Stomach (tissue), 9 donors: Measurements from ENCODE around the gene NAT9. TPM values are rescaled to one million over a fixed set of nuclear protein-coding genes. Genes with fewer than 3 reads are reported as not detected.

Experiments used
- DNase-seq, 2 donors: peaks; one replicate each; pipeline versions ENCODE4 v3.0.0 to v3.0.0-alpha.2; 2013 to 2019
- H3K27ac ChIP-seq, 5 donors: fragments of 200-600 bp in 4 of 5; sonication (generic) in 4 of 5; one replicate each; pipeline ENCODE4 v1.5.1; 2013 to 2019; ENCODE audit warnings: mild to moderate bottlenecking in 1 of 5, moderate library complexity in 1 of 5
- H3K27me3 ChIP-seq, 3 donors: fragments of 200-600 bp; sonication (generic); one replicate each; pipeline ENCODE4 v1.5.1; 2017 to 2019; ENCODE audit warnings: mixed run types in 1 of 3
- H3K36me3 ChIP-seq, 4 donors: fragments of 200-600 bp; sonication (generic); 1 replicate in 3 of 4; 2 replicates in 1 of 4; pipeline ENCODE4 v1.5.1; 2016 to 2019
- H3K4me1 ChIP-seq, 4 donors: fragments of 200-600 bp; sonication (generic); one replicate each; pipeline ENCODE4 v1.5.1; 2016 to 2019
- H3K4me3 ChIP-seq, 4 donors: fragments of 200-600 bp; sonication (generic) in 3 of 4; one replicate each; pipeline ENCODE4 v1.5.1; 2016 to 2019; ENCODE audit warnings: mild to moderate bottlenecking in 1 of 4
- H3K9me3 ChIP-seq, 4 donors: fragments of 200-600 bp; sonication (generic); one replicate each; pipeline ENCODE4 v1.5.1; 2016 to 2019
- EP300 ChIP-seq: sonication (generic); formaldehyde crosslinking; IDR thresholded peaks from one replicate; pipeline ENCODE4 v1.6.1; 2017; ENCODE audit warnings: antibody characterized with exemption
- POLR2A ChIP-seq, 4 donors: fragments of 450-650 bp; IDR thresholded peaks; one replicate each; pipeline ENCODE4 v1.6.1; 2016; ENCODE audit warnings: antibody characterized with exemption in 4 of 4, control low read depth in 2 of 4, mild to moderate bottlenecking in 1 of 4, moderate library complexity in 1 of 4
- POLR2AphosphoS5 ChIP-seq, 3 donors: sonication (generic); formaldehyde crosslinking; IDR thresholded peaks; one replicate each; pipeline ENCODE4 v1.6.1; 2016; ENCODE audit warnings: antibody characterized with exemption in 3 of 3
- WGBS, 5 donors: extraction: QIAGEN DNeasy Blood & Tissue Kit in 3 of 5; methylation state at CpG; one replicate each; pipeline versions ENCODE4 v1.1.5 to v1.1.7; 2013 to 2018; 5-methylcytosine and 5-hydroxymethylcytosine counted together
- intact Hi-C: fragments of 100-400 bp; cut with DNase I; formaldehyde crosslinking; loops from one replicate; pipeline ENCODE4 v1.15.1; 2023; ENCODE audit warnings: low total_unique reads
- polyA plus RNA-seq, 3 donors: library from polyadenylated mRNA; stranded (reverse); fragments of 200-250 nt; gene quantifications; one replicate each; pipeline ENCODE4 v1.2.3, GENCODE V29; 2013
- total RNA-seq, 5 donors: library from RNA; depleted of rRNA; stranded (reverse); fragments of >200 nt; gene quantifications; one replicate each; pipeline versions ENCODE4 v1.1.0 to v1.2.3, GENCODE V29; 2014 to 2016
- TF ChIP-seq, protein P1 (sequence below), 7 experiments: fragments of 450-650 bp in 4 of 7; fragments of 200-600 bp in 3 of 7; sonication (generic) in 3 of 7; IDR thresholded peaks; one replicate each; pipeline ENCODE4 v1.5.1; 2016 to 2019; ENCODE audit warnings: antibody characterized with exemption in 7 of 7, control low read depth in 2 of 7, mild to moderate bottlenecking in 1 of 7
- donor health status: healthy with polysubstance abuse.
- donor health status: Bipolar disorder and iron deficiency.
- donor health status: healthy.

The NAT9 gene
- total and polyA plus RNA-seq, 8 donors, result 14.5 to 33.5 (median 21.9) TPM

DNA sequence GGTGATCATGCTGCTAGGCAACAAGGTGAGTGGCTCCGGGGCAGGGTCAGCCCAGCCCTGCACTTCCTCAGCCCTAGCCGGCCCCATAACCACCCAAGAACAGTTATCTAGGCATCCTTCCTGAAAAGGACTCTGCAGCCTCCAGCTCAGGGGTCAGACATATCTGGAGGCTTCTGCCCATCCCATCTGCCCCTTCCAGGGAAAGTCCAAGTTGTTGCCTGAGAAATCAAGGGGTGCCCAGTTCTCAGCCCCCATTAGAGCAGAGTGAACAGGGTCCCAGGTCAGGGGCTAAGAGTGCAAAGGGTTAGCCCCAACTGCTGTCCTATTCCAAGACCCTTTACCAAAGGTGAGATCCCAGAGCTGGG lies 31.8 kb downstream of the NAT9 start:
- TF ChIP-seq POLR2A (IDR thresholded peaks at IDR 0.05) (no peak), EP300 (no peak), POLR2AphosphoS5 (IDR thresholded peaks at IDR 0.05) (no peak)
- TF ChIP-seq, protein P1, sequence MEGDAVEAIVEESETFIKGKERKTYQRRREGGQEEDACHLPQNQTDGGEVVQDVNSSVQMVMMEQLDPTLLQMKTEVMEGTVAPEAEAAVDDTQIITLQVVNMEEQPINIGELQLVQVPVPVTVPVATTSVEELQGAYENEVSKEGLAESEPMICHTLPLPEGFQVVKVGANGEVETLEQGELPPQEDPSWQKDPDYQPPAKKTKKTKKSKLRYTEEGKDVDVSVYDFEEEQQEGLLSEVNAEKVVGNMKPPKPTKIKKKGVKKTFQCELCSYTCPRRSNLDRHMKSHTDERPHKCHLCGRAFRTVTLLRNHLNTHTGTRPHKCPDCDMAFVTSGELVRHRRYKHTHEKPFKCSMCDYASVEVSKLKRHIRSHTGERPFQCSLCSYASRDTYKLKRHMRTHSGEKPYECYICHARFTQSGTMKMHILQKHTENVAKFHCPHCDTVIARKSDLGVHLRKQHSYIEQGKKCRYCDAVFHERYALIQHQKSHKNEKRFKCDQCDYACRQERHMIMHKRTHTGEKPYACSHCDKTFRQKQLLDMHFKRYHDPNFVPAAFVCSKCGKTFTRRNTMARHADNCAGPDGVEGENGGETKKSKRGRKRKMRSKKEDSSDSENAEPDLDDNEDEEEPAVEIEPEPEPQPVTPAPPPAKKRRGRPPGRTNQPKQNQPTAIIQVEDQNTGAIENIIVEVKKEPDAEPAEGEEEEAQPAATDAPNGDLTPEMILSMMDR (IDR thresholded peaks at IDR 0.05), result no peak

DNA sequence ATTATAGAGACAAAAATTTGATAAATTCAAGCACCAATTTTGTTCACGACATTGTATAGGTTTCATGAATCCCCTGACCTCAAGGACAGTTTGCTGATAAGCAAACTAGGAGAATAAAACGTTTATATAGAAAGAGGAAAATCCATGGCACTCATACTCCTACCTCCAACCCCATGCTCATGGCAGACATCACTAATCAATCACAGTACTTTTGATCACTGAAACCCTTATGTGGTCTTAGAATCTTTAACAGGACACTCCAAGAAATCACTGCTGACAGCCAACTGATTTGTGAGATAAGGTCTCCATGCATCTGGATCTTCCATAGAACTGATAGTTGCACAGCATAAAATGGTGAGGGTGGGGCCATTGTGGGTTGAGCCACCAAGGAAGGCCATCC lies 32.4 kb downstream of the NAT9 start:
- 58 to 70% (median 67%) methylated on average over 2 of the region's 2 CpGs for WGBS, 5 donors
- Histone ChIP-seq H3K9me3 (no peaks in the 10 kb centered on the region), H3K4me1 (peaks cover 17 to 91% (median 58%) of the 10 kb centered on the region in 4 donors), H3K27ac (peak overlapping the region in 2 of 5 donors; percentile 52 to 82), H3K36me3 (no peaks in the 10 kb centered on the region), H3K27me3 (peaks cover under 1 to 34% (median 8%) of the 10 kb centered on the region in 3 donors), H3K4me3 (no peak overlapping the region)
- intact Hi-C loops, result loop anchor here (5.0 kb wide), 1 partner anchor 119 kb away; no protein-coding TSS in a partner anchor
- no peak for DNase-seq
- TF ChIP-seq POLR2AphosphoS5 (IDR thresholded peaks at IDR 0.05) (no peak), POLR2A (IDR thresholded peaks at IDR 0.05) (no peak), EP300 (no peak)
- TF ChIP-seq, protein P1 (IDR thresholded peaks at IDR 0.05), result no peak

More for the DNA sequence above, 31.8 kb downstream of the NAT9 start:
- intact Hi-C loops, result loop anchor here (5.0 kb wide), 1 partner anchor 118 kb away; no protein-coding TSS in a partner anchor
- Histone ChIP-seq H3K9me3 (no peaks in the 10 kb centered on the region), H3K4me3 (no peak overlapping the region), H3K27me3 (peaks cover 0 to 28% (median 8%) of the 10 kb centered on the region in 3 donors), H3K36me3 (no peaks in the 10 kb centered on the region), H3K4me1 (peaks cover 17 to 85% (median 57%) of the 10 kb centered on the region in 4 donors), H3K27ac (peak overlapping the region in 4 of 5 donors; percentile 74 to 82 (median 79))
- DNase-seq, result no peak
- 20 to 53% (median 48%) methylated on average over 1 to 2 of the region's 2 CpGs for WGBS, 5 donors

DNA sequence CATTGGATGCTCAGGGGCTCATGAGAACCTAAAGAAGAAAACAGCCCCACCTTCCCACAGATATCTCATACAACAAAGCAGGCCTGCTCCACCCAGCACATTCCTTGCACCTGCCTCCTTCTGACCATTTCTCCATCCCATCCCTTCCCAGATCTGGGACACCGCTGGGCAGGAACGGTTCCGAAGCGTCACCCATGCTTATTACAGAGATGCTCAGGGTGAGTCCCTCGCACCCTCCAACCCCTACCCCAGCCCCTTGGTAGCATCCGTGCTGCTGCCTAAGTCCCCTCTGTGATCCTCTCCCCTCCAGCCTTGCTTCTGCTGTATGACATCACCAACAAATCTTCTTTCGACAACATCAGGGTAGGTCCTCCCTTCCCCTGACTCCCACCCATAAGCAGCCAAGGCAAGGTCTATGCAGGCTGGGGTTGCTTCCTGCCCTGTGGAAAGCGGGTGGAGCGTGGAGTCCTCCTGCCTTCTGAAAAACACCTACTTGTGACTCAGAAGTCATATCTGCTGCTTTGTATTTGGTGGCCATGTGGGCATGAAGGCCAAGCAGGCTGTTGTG lies 33.1 kb downstream of the NAT9 start:
- WGBS, 5 donors, result 82 to 88% (median 87%) methylated on average over 9 of the region's 9 CpGs
- Histone ChIP-seq H3K4me1 (peaks cover 23 to 98% (median 63%) of the 10 kb centered on the region in 4 donors), H3K27ac (peak overlapping the region in 3 of 5 donors; percentile 2 to 52 (median 26)), H3K36me3 (no peaks in the 10 kb centered on the region), H3K9me3 (no peaks in the 10 kb centered on the region), H3K4me3 (no peak overlapping the region), H3K27me3 (peaks cover 5 to 41% (median 15%) of the 10 kb centered on the region in 3 donors)
- intact Hi-C loops, result loop anchor here (5.0 kb wide), 1 partner anchor 119 kb away; no protein-coding TSS in a partner anchor
- peak in 1 of 2 donors; percentile 4 for DNase-seq
- no peak for TF ChIP-seq POLR2A (IDR thresholded peaks at IDR 0.05)
- TF ChIP-seq EP300, result no peak
- TF ChIP-seq, protein P1 (IDR thresholded peaks at IDR 0.05), result no peak
- TF ChIP-seq POLR2AphosphoS5 (IDR thresholded peaks at IDR 0.05), result no peak

DNA sequence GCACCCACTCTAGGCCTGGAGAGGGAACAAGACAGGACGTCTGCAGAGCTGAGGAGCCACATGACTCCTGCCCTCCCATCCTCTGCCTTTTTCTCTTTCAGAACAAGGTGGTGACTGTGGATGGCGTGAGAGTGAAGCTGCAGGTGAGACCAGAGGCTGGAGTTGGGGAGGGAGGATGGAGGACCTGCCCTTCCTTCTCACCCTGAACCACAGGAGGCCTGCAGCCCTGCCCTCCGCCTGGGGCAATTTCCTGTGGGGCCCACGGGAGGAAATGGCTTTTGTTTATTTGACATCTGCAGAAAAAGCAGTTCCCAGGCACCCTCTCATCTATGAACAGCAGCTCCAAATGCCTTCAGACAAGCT lies 34.0 kb downstream of the NAT9 start:
- Histone ChIP-seq H3K27ac (peak overlapping the region in 2 of 5 donors; percentile 52 to 53), H3K4me1 (peaks cover 26 to 99% (median 63%) of the 10 kb centered on the region in 4 donors), H3K36me3 (no peaks in the 10 kb centered on the region), H3K4me3 (no peak overlapping the region), H3K27me3 (peaks cover 5 to 50% (median 24%) of the 10 kb centered on the region in 3 donors), H3K9me3 (no peaks in the 10 kb centered on the region)
- peak in 1 of 2 donors; percentile 48 for DNase-seq
- intact Hi-C loops, result loop anchor here (5.0 kb wide), 1 partner anchor 120 kb away; no protein-coding TSS in a partner anchor
- TF ChIP-seq POLR2AphosphoS5 (IDR thresholded peaks at IDR 0.05), result no peak
- TF ChIP-seq, protein P1 (IDR thresholded peaks at IDR 0.05), result no peak
- no peak for TF ChIP-seq EP300
- no peak for TF ChIP-seq POLR2A (IDR thresholded peaks at IDR 0.05)
- 25 to 40% (median 31%) methylated on average over 4 of the region's 4 CpGs for WGBS, 5 donors
